GM12892 (cell line): ENCODE results near the gene BCL11A.
A peak's percentile ranks its signal among the peaks of the same experiment; 100 is the strongest.

Experiments used
- DNase-seq: peaks from one replicate; pipeline ENCODE4 v3.0.0; 2011; ENCODE audit not compliant: insufficient read length
- FAIRE-seq: peaks from 2 replicates; lab custom pipeline; 2011; peaks lifted over from hg19 to GRCh38; lab: Jason Lieb, UNC
- POLR2A ChIP-seq: IDR thresholded peaks from 2 replicates; pipeline ENCODE4 v1.6.1; 2011; ENCODE audit warnings: low read depth, low read length, control low read depth
- POLR2AphosphoS5 ChIP-seq: IDR thresholded peaks from 2 replicates; pipeline ENCODE4 v1.6.1; 2011; ENCODE audit warnings: low read depth, low read length, control low read depth
- TAF1 ChIP-seq: IDR thresholded peaks from 2 replicates; pipeline ENCODE4 v1.6.1; 2011; ENCODE audit warnings: low read depth, mild to moderate bottlenecking, control low read depth, low read length, borderline replicate concordance

Gene BCL11A

GRCh38 chr2:60509066-60509465, 44.4 kb downstream of the BCL11A start:
- FAIRE-seq (no peak), DNase-seq (no peak)
- TF ChIP-seq POLR2A = no peak
- TF ChIP-seq POLR2AphosphoS5 = no peak
- TF ChIP-seq TAF1 = no peak

DNA sequence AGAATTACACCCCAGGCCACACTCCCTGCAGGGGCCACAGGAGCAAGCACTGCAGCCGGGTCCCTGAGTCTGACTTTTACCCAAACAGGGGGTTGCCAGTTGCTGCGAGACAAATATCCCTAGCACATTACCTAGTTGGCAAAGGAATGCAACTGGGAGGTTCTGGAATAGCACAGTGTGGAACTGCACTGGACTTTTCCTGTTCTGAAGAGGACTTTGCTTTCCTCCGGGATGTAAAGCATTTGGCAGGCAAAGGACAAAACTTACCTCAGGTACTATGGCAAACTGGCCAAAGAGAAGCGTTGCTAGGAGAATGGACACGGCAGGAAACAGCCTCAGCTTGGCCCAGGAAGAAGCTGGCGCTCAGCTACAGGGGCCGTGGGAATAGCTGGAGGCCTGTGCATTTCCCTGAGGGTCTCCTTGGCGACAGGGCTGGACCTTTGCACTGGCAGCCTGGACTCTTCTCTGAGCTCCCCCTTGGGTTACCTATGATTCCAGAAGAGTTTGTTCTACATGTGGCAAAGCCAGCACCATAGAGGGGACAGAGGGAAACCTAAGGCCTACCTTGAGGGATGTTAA, 45.0 kb downstream of the BCL11A start:
- peak; percentile 42 for FAIRE-seq
- DNase-seq = no peak
- TF ChIP-seq POLR2AphosphoS5 (no peak), TAF1 (no peak), POLR2A (no peak)

- DNase-seq (no peak), FAIRE-seq (no peak)
- TF ChIP-seq POLR2AphosphoS5 = no peak
- no peak for TF ChIP-seq POLR2A
- no peak for TF ChIP-seq TAF1
Observed at GRCh38 chr2:60507211-60507965, 46.1 kb downstream of the BCL11A start.

- TF ChIP-seq TAF1 (no peak), POLR2AphosphoS5 (no peak), POLR2A (no peak)
- FAIRE-seq (no peak), DNase-seq (no peak)
Observed at GRCh38 chr2:60505880-60506260, 47.6 kb downstream of the BCL11A start.

DNA sequence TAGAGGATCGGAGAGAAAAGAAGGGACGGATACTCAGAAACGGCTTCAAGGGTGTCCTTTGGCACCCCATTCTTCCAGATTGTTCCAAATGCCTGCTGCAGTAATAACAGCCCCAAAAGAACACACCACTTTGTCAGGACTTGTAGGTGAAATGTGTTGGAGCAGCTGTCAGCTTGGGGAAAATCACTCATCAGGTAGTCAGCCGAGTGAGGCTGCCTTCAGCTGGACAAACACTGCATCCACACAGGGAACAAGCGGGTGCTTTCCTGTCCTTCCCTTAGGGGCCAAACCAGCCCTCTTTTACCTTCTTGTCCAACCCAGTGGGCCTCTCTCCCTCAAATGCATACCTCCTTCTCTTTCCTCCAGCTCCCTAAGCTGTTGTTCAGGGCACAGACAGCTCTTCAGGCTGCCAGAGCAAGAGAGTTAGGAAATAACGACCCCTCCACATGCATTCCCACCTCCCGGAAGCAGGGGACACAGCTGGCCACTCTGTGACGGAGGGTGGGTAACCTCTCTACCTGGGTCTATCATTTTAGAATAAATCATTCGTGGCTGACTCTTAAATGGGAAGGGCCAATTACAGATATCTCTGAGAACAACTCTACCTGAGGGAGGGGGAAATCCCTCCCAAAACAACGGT, 48.1 kb downstream of the BCL11A start:
- peak; percentile 58 for FAIRE-seq
- TF ChIP-seq POLR2AphosphoS5 = no peak
- no peak for TF ChIP-seq POLR2A
- TF ChIP-seq TAF1 = no peak
- DNase-seq = no peak

DNA sequence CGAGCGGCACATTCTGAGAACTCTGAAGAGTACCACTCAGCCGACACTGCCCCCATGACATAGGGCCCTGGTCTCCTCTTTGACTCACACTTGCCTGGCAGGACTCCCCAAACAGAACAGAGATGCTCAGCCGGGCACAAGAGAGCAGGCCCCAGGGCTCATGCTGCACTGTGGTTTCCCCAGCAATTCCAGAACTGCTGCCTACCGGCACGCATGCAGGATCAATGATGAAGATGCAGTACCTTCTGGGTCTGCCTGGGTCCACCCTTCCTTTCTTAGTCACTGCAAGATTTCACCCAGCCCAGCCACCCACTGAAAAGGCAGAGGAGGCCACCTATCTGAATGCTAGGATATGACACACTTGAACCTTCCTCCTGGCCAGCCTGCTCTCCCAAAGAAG, 49.4 kb downstream of the BCL11A start:
- TF ChIP-seq POLR2A = no peak
- no peak for TF ChIP-seq TAF1
- TF ChIP-seq POLR2AphosphoS5 = no peak
- DNase-seq (no peak), FAIRE-seq (peak; percentile 68)

- no peak for TF ChIP-seq POLR2AphosphoS5
- TF ChIP-seq TAF1 = no peak
- no peak for TF ChIP-seq POLR2A
- DNase-seq = no peak
- no peak for FAIRE-seq
Observed at GRCh38 chr2:60502144-60502543, 51.3 kb downstream of the BCL11A start.

- no peak for FAIRE-seq
- no peak for DNase-seq
- TF ChIP-seq TAF1 (no peak), POLR2A (no peak), POLR2AphosphoS5 (no peak)
Observed at GRCh38 chr2:60500861-60501260, 52.6 kb downstream of the BCL11A start.

DNA sequence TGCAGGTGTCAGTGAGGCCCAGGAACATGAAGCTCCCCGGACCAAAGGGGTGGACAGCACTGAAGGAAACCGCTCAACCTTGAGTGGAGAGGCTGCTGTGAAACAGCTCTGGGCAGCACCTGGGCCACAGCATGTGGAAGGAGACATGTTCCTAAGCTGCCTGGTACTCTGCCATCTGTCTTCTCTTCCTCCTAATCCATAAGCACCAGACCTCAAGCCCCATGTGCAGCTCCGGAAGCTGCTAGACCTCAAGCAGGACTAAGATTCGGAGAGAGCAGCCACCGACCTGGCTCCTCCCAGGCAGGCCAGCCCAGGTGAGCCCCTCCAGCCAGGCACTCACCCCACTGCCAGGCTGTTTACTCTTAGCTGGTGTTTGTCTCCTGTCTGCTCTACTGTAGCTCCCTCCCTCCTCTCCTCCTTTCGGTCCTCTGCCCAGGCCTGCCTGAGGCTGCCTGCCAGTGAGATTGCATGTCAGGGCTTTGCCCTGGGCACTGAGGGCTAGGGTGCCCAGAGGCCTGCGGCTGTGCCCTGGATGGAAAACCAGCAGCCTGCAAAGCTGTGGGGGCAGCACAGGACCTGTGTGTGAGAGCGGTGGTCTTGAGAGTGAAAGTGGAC, 53.7 kb downstream of the BCL11A start:
- DNase-seq = no peak
- TF ChIP-seq POLR2AphosphoS5 = no peak
- TF ChIP-seq TAF1 = no peak
- no peak for TF ChIP-seq POLR2A
- peak; percentile 62 for FAIRE-seq

GRCh38 chr2:60498816-60499429, 54.5 kb downstream of the BCL11A start:
- no peak for TF ChIP-seq POLR2AphosphoS5
- TF ChIP-seq POLR2A = no peak
- no peak for TF ChIP-seq TAF1
- DNase-seq (peak; percentile 47), FAIRE-seq (peak; percentile 90)

DNA sequence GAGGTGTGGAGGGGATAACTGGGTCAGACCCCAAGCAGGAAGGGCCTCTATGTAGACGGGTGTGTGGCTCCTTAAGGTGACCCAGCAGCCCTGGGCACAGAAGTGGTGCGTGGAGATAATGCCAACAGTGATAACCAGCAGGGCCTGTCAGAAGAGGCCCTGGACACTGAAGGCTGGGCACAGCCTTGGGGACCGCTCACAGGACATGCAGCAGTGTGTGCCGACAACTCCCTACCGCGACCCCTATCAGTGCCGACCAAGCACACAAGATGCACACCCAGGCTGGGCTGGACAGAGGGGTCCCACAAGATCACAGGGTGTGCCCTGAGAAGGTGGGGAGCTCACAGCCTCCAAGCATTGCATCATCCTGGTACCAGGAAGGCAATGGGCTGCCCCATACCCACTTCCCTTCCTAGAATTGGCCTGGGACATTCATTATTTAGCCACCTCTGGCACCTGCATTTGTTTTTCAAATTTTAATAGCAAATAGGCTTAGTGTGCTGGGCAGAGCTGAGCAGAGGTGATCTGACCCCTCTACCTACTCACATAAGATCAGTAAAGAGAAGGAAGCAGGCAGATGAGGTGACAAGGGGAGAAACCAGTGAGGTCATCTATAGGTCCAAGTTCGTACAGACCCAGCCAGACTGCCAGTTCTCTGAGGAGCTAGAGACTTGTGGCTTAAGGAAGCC, 55.2 kb downstream of the BCL11A start:
- FAIRE-seq (no peak), DNase-seq (no peak)
- no peak for TF ChIP-seq TAF1
- TF ChIP-seq POLR2AphosphoS5 = no peak
- no peak for TF ChIP-seq POLR2A
